Lower lobe of right lung (tissue), 2 donors: ENCODE measurements around the gene PHYH. TPM values are rescaled to one million over a fixed set of nuclear protein-coding genes. Genes with fewer than 3 reads are reported as not detected.

ENCODE experiments used
- ATAC-seq, 2 donors: fragments of 200-7000 bp; cut with Tn5 transposase; one replicate each; pipeline ENCODE4 v1.9.1; 2020 to 2022; ENCODE audit warnings: mild to moderate bottlenecking in 2 of 2, moderate library complexity in 2 of 2
- DNase-seq: peaks from one replicate; pipeline ENCODE4 v3.0.0-alpha.2; 2020
- H3K27ac ChIP-seq: fragments of 200-600 bp; one replicate; pipeline ENCODE4 v1.8.0; 2022
- H3K27me3 ChIP-seq: fragments of 200-600 bp; one replicate; pipeline ENCODE4 v1.8.0; 2022; ENCODE audit warnings: low read depth
- H3K36me3 ChIP-seq: fragments of 200-600 bp; one replicate; pipeline ENCODE4 v1.8.0; 2022; ENCODE audit warnings: mild to moderate bottlenecking
- H3K4me1 ChIP-seq: fragments of 200-600 bp; one replicate; pipeline ENCODE4 v1.8.0; 2022
- H3K4me3 ChIP-seq: fragments of 200-600 bp; one replicate; pipeline ENCODE4 v1.8.0; 2022; ENCODE audit warnings: mild to moderate bottlenecking
- H3K9me3 ChIP-seq: fragments of 200-600 bp; one replicate; pipeline ENCODE4 v1.8.0; 2022
- CTCF ChIP-seq: fragments of 200-600 bp; IDR thresholded peaks from one replicate; pipeline ENCODE4 v1.8.0; 2022; ENCODE audit warnings: antibody characterized with exemption, mild to moderate bottlenecking
- intact Hi-C: fragments of 100-400 bp; cut with DNase I; formaldehyde crosslinking; loops from one replicate; pipeline ENCODE4 v1.11.0; 2022
- total RNA-seq: library from RNA; stranded (reverse); fragmentation: NEBNext Ultra II Directional; extraction: Animal tissue kit (Norgen Biotek cat#: 25700); gene quantifications from one replicate; pipeline ENCODE4 v1.2.1, GENCODE V29; 2021
- donor health status: DM: no; HTN: yes; CAD: no; lungs with severe emphysema.

PHYH gene
- total RNA-seq, 1 donor from 2014 or later, result 30.3 TPM

DNA sequence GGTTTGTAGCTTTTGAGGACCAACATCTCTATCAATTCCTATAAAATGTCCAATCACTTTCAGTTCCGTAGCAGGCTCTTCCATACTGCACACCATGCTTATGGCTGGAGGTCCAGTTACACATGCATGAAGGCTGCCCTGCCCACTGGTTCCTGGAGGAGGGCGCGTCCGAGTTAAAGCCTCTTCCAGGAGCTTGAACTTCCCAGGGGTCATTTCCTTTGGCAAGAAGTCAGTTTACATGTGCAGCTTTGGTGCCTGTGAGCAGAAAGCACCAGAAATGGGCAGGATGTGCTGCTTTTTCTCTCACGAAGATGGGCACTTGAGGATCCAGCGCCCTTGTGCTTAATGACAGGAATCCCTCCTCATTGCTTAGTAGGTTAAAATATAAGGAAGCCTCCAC, 17.6 kb upstream of the PHYH start:
- Histone ChIP-seq H3K4me3 (no peak overlapping the region), H3K36me3 (peaks cover 41% of the 10 kb centered on the region), H3K27ac (no peak overlapping the region), H3K9me3 (no peaks in the 10 kb centered on the region), H3K4me1 (no peaks in the 10 kb centered on the region), H3K27me3 (no peaks in the 10 kb centered on the region)
- DNase-seq (no peak), ATAC-seq (peak in 1 of 2 donors; percentile 37)
- no peak for TF ChIP-seq CTCF
- intact Hi-C loops, result no loop called here

DNA sequence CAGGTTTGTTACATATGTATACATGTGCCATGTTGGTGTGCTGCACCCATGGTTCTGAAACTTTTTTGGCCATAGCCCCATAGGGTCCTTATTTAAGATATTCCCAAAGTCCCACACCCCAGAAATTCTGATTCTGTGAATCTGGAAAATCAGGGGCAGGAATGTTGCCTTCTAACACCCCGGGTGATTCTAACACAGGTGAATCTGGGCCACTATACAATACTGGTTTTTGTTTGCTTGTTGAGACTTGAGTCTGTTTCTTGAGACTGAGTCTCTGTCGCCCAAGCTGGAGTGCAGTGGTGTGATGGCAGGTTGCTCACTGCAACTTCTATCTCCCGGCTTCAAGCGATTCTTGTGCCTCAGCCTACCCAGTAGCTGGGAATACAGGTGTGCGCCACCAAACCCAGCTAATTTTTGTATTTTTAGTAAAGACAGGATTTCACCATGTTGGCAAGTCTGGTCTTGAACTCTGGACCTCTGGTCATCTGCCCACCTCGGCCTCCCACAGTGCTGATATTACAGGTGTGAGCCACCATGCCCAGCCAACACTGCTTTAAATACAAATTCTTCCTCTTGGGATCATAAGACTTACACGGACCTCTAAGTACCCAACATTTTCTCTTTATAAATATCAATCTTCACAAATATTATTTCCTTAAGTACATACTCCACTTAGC, 16.9 kb upstream of the PHYH start:
- H3K9me3 ChIP-seq, result no peaks in the 10 kb centered on the region
- H3K4me3 ChIP-seq, result no peak overlapping the region
- intact Hi-C loops, result no loop called here
- H3K27me3 ChIP-seq, result no peaks in the 10 kb centered on the region
- peaks cover 34% of the 10 kb centered on the region for H3K36me3 ChIP-seq
- TF ChIP-seq CTCF, result no peak
- H3K27ac ChIP-seq, result no peak overlapping the region
- DNase-seq (no peak), ATAC-seq (no peak)
- H3K4me1 ChIP-seq, result no peaks in the 10 kb centered on the region

- peaks cover 21% of the 10 kb centered on the region for H3K36me3 ChIP-seq
- DNase-seq (no peak), ATAC-seq (no peak)
- H3K4me1 ChIP-seq, result no peaks in the 10 kb centered on the region
- no peak for TF ChIP-seq CTCF
- no peak overlapping the region for H3K27ac ChIP-seq
- H3K4me3 ChIP-seq, result no peak overlapping the region
- intact Hi-C loops, result no loop called here
- no peaks in the 10 kb centered on the region for H3K27me3 ChIP-seq
- H3K9me3 ChIP-seq, result no peaks in the 10 kb centered on the region
Observed at GRCh38 chr10:13315361-13315760, 15.5 kb upstream of the PHYH start.

- Histone ChIP-seq H3K27ac (no peak overlapping the region), H3K4me3 (no peak overlapping the region), H3K9me3 (no peaks in the 10 kb centered on the region), H3K27me3 (no peaks in the 10 kb centered on the region), H3K36me3 (no peaks in the 10 kb centered on the region), H3K4me1 (no peaks in the 10 kb centered on the region)
- no peak for TF ChIP-seq CTCF
- DNase-seq (no peak), ATAC-seq (no peak)
- intact Hi-C loops, result no loop called here
Observed at GRCh38 chr10:13311177-13311575, 11.3 kb upstream of the PHYH start.

DNA sequence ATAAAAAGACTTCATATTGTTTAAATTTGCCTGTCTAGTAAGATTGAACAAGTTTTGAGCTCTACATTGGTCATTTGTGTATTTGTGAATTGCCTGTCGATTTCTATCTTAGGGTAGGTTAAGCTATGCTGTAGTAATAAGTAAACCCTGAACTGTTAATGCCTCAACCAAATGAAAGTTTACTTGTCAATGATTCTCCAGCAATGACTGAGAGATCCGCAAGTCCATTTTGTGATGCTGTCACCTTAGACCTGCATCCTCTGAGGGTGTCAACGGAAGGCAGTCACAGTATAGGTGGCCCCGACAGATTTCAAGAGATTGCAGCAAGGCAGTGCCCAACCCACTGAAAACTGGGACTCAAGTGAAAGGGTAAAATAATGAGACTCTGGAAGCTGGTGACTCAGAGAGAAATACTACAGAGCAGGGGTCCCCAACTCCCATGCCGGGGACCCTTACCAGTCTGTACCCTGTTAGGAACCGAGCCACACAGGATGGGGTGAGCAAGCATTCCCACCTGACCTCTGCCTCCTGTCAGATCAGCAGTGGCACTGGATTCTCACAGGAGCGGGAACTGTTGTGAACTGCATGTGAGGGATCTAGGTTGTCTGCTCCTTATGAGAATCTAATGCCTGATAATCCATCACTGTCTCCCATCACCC, 10.8 kb upstream of the PHYH start:
- ATAC-seq (no peak), DNase-seq (no peak)
- H3K4me1 ChIP-seq, result no peaks in the 10 kb centered on the region
- intact Hi-C loops, result no loop called here
- no peak overlapping the region for H3K4me3 ChIP-seq
- H3K27me3 ChIP-seq, result no peaks in the 10 kb centered on the region
- H3K9me3 ChIP-seq, result no peaks in the 10 kb centered on the region
- no peak overlapping the region for H3K27ac ChIP-seq
- no peaks in the 10 kb centered on the region for H3K36me3 ChIP-seq
- no peak for TF ChIP-seq CTCF
